Stimulated activated CD4-positive, alpha-beta T cell treated with anti-CD3 and anti-CD28 coated beads, TNF-alpha, amount 100 ng/mL, for 24 hours (primary cell): ENCODE data around the gene BACE1.
"Not testable (repeated sequence)": the region's sequence is repeated elsewhere in the genome, so short reads cannot be mapped to it uniquely, and the experiment has no call there.

Source experiments
- DNase-seq, 3 experiments: peaks; one replicate each; pipeline ENCODE4 v3.0.0-alpha.2; 2020; ENCODE audit warnings: low read depth in 3 of 3

Gene BACE1

DNA sequence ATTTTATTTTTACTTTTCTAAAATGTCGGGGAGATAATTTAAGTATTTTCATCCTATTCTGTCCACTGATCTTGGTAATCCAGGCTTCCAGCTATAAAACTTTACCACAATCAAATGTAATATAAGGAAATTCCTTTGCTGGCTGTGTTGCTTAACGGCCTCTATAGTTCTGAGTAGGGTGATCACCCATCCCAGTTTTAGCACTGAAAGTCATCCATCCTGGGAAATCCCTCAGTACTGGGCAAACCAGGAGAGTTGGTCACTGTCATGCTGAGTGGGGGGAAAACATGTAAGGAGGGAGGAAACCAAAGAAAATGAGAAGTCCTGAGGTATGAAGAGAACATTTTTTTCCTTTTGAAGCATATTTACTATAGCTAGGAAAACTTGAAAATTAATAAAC, 37.7 kb downstream of the BACE1 start:
- DNase-seq, result no peak

DNA sequence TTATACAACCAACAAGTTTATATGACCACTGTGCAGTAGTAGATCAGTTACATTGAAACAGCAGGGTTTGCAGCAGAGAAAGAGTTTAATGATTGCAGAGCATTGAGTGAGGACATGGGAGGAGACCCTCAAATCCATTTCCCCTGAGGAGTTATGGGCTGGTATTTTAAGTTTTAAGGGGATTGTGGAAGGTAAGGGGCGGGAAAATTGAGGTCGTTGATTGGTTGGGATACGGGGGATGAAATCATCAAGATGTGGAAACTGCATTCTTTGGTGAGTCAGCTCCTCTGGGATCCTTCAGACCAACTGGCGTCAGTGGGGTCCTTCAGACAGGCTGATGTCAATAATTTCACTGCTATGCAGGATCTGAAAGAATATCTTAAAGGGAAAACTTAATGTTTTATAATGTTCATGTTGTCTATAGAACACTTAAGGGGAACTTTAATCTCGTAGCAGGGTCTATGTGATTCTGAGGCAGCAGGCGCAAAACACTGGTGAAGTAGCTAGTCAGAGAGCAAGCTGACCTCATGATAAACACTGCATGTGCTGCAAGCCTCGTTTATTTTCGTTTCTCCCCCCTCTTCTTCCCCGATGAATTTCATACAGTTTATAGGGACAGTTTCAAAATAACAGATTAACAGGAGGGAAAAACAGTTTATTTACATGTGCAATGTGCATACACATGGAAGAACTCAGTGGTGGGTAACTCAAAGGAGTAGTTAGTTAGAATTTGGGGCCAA, 42.3 kb downstream of the BACE1 start:
- DNase-seq, result no peak

DNA sequence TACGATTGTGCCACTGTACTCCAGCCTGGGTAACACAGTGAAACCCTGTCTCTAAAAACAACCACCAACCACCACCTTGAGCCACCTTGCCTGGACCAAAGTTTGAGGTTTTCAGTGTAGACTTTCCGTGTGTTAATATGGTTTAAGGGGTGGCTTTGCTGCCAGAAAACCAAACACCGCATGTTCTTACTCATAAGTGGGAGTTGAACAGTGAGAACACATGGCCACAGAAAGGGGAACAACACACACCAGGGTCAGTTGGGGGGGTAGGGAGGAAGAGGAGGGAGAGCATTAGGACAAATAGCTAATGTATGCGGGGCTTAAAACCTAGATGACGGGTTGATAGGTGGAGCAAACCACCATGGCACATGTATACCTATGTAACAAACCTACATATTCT, 43.9 kb downstream of the BACE1 start:
- not testable (repeated sequence) for DNase-seq

DNA sequence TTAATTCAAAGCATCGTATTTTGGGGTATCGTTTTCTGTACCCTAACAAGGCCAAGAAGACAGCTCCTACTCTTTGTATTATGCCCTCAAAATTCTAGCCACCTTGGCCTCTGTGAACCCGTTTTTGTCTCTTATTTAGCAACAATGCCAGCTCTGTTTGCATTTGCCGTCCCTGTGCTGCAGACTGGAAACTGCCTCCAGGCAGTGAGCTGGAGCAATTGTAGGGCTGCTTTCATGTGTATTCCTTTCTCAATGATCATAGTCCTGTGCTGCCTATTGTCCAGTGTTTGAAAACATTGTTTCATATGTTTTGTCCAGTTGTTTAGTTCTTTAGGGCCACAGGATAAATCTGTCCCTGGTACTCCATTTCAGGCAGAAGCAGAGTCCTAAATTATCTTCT, 44.8 kb downstream of the BACE1 start:
- DNase-seq, result no peak

DNA sequence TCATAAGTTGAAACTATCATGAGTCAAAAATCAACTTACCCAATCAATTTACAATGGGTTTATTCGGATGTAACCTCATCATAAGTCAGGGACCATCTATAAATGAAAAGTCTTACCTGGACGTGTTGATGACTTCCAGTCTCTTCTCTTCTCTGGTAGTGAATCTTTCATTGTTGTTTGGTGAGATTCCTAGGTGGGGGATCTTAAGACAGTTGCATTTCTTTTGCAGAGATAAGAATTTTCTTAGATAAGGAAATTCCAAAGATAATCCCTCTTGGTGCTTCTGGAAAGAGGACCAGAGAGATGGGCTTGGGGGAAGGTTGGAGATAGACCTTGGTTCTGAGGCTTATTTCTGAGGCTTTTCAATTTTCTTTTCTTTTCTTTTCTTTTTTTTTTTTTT, 46.2 kb downstream of the BACE1 start:
- no peak for DNase-seq

DNA sequence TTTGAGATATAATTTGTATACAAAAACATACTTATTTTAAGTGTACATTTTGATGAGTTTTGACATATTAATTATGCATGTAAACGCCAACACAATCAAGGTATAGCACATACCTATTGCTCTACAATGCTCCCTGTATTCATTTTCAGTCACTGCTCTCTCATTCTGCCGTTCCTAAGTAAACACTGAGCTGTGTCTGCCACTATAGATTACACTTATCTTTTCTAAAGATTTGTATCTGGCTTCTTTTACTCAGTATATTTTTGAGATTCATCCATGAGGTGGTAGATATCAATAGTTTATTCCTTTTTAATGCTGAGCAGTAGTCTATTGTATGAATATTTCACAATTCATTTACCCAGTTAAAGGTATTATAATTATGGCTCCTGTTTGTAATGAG, 50.3 kb downstream of the BACE1 start:
- DNase-seq, result no peak

DNA sequence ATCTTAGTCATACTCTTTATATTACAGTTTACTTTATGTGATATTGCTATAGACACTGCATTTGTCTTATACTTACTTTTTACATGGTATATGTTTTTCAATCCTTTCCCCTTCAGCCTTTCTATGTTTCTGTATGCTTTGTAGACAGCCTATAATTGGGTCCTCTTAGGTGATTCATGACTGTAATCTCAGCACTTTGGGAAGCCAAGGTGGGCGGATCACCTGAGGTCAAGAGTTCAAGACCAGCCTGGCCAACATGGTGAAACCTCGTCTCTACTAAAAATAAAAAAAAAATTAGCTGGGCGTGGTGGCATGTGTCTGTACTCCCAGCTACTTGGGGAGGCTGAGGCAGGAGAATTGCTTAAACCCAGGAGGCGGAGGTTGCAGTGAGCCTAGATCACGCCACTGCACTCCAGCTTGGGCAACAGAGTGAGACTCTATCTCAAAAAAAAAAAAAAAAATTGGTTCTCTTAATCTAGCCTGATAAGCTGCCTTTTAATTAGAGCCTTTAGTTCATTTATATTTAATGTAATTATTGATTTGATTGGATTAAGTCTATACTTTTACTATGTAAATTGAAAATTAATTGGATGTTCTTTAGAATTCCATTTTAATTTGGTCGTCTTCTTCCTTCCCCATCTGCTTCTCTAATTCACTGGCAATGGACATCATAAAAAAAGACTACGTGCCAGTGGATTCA, 51.3 kb downstream of the BACE1 start:
- DNase-seq, result not testable (repeated sequence)

DNA sequence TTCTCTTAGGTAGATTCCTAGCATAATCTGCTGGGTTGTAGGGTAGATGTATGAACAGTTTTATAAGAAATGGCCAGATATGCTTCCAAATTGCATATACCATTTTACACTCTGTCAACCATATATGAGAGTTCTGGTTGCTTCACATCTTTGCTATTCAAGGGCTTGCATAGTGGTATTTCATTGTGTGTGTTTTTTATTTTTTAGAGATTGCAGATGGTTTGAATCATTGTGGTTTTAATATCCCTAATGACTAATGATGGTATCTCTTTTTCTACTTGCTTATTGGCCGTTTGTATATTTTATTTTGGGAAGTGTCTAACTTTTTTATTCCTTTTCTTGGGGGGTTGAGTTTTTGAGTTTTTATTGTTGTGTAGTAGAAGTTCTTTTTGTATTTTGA, 56.6 kb downstream of the BACE1 start:
- DNase-seq, result no peak

DNA sequence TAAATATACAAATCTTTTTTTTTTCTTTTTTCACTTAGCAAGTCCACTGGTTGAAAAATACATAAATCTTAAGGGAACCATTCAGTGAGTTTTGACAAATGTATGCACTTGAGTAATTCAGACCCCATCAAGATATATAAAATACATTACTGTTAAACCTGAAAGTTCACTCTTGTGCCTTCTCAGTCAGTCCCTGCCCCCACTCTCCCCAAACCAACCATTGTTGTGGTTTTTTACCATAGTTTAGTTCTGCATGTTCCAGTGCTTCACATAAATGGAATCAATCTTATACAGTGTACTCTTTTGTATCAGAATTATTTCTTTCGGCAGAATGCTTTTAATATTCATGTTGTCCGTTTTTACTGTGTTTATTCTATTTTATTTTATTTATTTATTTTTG, 57.5 kb downstream of the BACE1 start:
- no peak for DNase-seq

DNA sequence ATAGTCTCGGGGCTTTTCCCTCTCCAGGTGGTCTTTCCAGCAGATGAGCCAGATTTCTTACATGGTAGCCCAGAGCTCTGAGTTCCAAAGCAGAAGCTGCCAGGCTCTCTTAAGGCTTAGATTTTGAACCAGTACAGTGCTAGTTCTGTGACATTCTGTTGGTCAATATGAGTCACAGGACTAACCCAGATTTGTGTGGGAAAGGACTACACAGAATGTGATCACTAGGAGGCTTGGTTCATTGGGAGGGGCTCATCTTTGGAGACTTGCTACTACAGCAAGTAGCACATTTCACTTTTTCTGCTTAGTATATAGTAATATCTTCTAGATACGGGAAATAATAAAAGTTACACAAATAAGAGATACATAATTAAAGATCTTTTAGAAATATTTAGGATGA, 59.5 kb downstream of the BACE1 start:
- no peak for DNase-seq

DNA sequence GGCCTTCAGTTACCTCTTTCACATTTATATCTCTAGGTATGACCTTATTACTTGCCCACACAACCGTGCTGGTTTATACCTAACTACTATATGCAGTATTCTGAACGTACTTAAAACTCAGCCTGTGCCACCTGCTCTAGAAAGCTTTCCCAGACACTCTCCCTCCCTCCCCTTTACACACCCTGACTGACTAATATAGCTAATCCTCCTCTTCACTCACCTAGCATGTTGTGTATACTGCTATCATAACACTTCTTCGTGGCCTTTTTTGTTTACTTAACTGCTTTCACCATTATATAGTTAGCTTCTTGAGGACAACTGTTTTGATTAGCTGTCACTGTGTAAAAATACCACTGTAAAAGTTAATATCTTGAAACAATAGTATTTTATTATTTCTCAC, 60.1 kb downstream of the BACE1 start:
- no peak for DNase-seq

DNA sequence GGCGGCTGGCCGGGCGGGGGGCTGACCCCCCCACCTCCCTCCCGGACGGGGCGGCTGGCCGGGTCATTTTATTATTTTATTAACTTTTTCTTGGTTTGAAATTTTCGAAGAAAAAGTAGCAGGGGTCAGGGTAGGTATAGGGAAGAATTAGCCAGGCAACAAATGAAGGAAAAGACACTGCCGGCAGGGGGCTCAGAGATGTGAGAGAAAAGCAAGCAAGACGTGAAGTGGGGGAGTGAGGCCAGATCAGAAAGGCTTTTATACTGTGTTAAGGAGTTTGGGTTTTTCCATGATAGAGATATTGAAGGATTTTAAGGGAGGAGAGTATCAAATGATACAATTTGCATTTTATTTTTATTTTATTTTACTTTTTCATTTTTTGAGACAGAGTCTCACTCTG, 64.5 kb downstream of the BACE1 start:
- no peak for DNase-seq

DNA sequence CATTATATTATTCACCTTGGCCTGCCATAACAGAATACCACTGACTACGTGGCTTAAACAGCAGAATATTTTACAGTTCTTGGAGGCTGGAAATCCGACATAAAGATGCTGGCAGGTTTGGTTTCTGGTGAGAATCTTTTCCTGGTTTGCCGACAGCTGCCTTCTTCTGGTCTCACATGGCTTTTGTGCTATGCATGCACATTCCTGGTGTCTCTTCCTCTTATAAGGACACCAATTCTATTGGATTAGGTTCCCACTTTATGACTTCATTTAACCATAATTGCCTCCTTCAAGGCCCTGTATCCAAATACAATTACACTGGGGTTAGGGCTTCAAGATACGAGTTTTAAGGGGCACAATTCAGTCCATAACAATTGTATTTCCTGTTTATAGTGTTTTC, 66.5 kb downstream of the BACE1 start:
- no peak for DNase-seq

DNA sequence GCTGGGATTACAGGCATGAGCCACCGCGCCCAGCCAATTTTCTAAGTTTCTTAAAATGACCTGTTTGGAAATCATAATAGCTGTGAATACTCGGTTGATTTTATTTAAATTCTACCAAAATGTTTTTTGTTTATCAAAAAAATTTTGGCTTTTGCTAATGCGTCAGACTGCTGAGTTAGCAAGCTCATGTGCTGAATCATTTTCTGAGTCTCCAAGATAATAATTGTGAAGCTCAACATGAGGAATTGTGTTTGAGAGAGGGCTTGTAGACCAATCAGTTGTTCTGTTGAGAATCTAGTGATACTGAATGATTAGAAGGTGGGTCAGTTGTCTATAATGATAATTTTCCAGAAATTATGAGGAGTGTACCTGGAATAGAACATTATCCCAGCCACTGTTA, 67.7 kb downstream of the BACE1 start:
- DNase-seq, result no peak

DNA sequence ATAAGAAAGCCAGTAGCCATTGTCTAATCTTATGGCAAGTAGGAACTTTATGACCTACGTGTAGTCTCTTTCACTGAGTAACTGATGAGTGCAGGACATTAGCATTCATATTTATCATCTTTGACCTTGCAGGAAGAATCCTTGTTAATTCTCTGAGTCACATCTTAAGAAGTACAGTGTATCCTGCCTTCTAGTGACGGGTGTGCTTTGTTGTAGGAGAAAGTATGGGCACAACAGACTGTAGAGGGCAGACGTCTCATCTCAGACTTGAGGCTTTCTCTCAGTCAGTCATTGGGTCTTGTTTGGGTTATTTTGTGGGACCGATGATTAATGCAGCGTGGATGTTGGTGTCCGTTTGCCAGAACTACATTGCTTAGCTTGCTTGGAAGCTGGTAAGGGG, 76.8 kb downstream of the BACE1 start:
- DNase-seq, result no peak

DNA sequence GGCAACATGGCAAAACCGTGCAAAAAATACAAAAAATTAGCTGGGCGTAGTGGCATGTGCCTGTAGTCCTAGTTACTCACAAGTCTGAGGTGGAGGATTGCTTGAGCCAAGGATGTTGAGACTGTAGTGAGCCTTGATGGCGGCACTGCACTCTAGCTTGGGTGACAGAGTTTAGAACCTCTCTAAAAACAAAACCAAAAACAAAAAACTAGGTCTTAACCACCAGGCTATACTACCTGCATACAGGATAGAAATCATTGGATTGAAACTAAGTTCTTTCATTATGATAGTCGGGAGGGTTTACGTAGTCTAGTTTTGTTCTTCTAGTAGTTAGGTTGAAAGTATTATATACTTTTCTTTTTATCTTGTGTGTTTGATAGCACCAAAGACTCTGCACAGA, 77.8 kb downstream of the BACE1 start:
- no peak for DNase-seq
